HEK293 (cell line): ENCODE measurements around the gene RIMS4.

Experiments used
- BCL11B ChIP-seq: fragments of 450-650 bp; formaldehyde crosslinking; IDR thresholded peaks from 2 replicates; pipeline ENCODE4 v1.5.1; 2016; ENCODE audit warnings: low read depth, missing biosample characterization, missing genetic modification characterization
- BCL6B ChIP-seq: fragments of 450-650 bp; formaldehyde crosslinking; IDR thresholded peaks from 2 replicates; pipeline ENCODE4 v1.5.1; 2017; ENCODE audit warnings: missing biosample characterization, missing genetic modification characterization
- CTCF ChIP-seq: fragments of 450-650 bp; formaldehyde crosslinking; IDR thresholded peaks from 2 replicates; pipeline ENCODE4 v1.5.1; 2016; ENCODE audit warnings: missing biosample characterization, missing genetic modification characterization
- GLI4 ChIP-seq: fragments of 450-650 bp; formaldehyde crosslinking; IDR thresholded peaks from 2 replicates; pipeline ENCODE4 v1.5.1; 2016; ENCODE audit warnings: missing biosample characterization, missing genetic modification characterization
- HOXA7 ChIP-seq: sonication (generic); formaldehyde crosslinking; IDR thresholded peaks from 2 replicates; pipeline ENCODE4 v1.8.1; 2022; ENCODE audit warnings: missing genetic modification reagents, borderline replicate concordance
- PBX3 ChIP-seq: sonication (generic); formaldehyde crosslinking; IDR thresholded peaks from 2 replicates; pipeline ENCODE4 v1.8.1; 2022; ENCODE audit warnings: mild to moderate bottlenecking, moderate library complexity, missing genetic modification reagents
- PRDM4 ChIP-seq: fragments of 450-650 bp; formaldehyde crosslinking; IDR thresholded peaks from 2 replicates; pipeline ENCODE4 v1.5.1; 2017; ENCODE audit warnings: missing biosample characterization, missing genetic modification characterization
- ZBTB11 ChIP-seq: fragments of 450-650 bp; formaldehyde crosslinking; conservative IDR thresholded peaks from 2 replicates; pipeline ENCODE4 v1.5.1; 2016; ENCODE audit warnings: low read depth, missing biosample characterization, missing genetic modification characterization
- ZEB2 ChIP-seq: fragments of 450-650 bp; formaldehyde crosslinking; IDR thresholded peaks from 2 replicates; pipeline ENCODE4 v1.5.1; 2016; ENCODE audit warnings: missing biosample characterization, missing genetic modification characterization
- ZFP37 ChIP-seq: fragments of 450-650 bp; formaldehyde crosslinking; IDR thresholded peaks from 2 replicates; pipeline ENCODE4 v1.5.1; 2016; ENCODE audit warnings: missing biosample characterization, missing genetic modification characterization
- ZIC2 ChIP-seq: fragments of 450-650 bp; formaldehyde crosslinking; IDR thresholded peaks from 2 replicates; pipeline ENCODE4 v1.5.1; 2016; ENCODE audit warnings: missing biosample characterization, missing genetic modification characterization
- ZNF169 ChIP-seq: fragments of 450-650 bp; formaldehyde crosslinking; IDR thresholded peaks from 2 replicates; pipeline ENCODE4 v1.5.1; 2016; ENCODE audit warnings: missing biosample characterization, missing genetic modification characterization
- ZNF292 ChIP-seq: fragments of 450-650 bp; formaldehyde crosslinking; IDR thresholded peaks from 2 replicates; pipeline ENCODE4 v1.5.1; 2016; ENCODE audit warnings: low read depth, missing biosample characterization, missing genetic modification characterization, borderline replicate concordance
- ZNF311 ChIP-seq: fragments of 450-650 bp; formaldehyde crosslinking; IDR thresholded peaks from 2 replicates; pipeline ENCODE4 v1.5.1; 2017; ENCODE audit warnings: missing biosample characterization, missing genetic modification characterization, borderline replicate concordance
- ZNF354C ChIP-seq: fragments of 450-650 bp; formaldehyde crosslinking; IDR thresholded peaks from 2 replicates; pipeline ENCODE4 v1.5.1; 2016; ENCODE audit warnings: missing biosample characterization, missing genetic modification characterization, low read depth, borderline replicate concordance
- ZNF366 ChIP-seq: fragments of 450-650 bp; formaldehyde crosslinking; conservative IDR thresholded peaks from 2 replicates; pipeline ENCODE4 v1.5.1; 2016; ENCODE audit warnings: missing biosample characterization, missing genetic modification characterization
- ZNF391 ChIP-seq: fragments of 450-650 bp; formaldehyde crosslinking; IDR thresholded peaks from 2 replicates; pipeline ENCODE4 v1.5.1; 2016; ENCODE audit warnings: low read depth, missing biosample characterization, missing genetic modification characterization, borderline replicate concordance
- ZNF423 ChIP-seq: fragments of 450-650 bp; formaldehyde crosslinking; IDR thresholded peaks from 2 replicates; pipeline ENCODE4 v1.5.1; 2016; ENCODE audit warnings: missing biosample characterization, missing genetic modification characterization
- ZNF513 ChIP-seq: fragments of 450-650 bp; IDR thresholded peaks from 2 replicates; pipeline ENCODE4 v1.5.1; 2018; ENCODE audit warnings: missing biosample characterization, missing genetic modification characterization
- ZNF580 ChIP-seq: fragments of 450-650 bp; formaldehyde crosslinking; IDR thresholded peaks from 2 replicates; pipeline ENCODE4 v1.5.1; 2016; ENCODE audit warnings: missing biosample characterization, missing genetic modification characterization
- ZNF660 ChIP-seq: fragments of 450-650 bp; IDR thresholded peaks from 2 replicates; pipeline ENCODE4 v1.5.1; 2018; ENCODE audit warnings: missing biosample characterization, mild to moderate bottlenecking, missing genetic modification characterization
- ZNF76 ChIP-seq: fragments of 450-650 bp; formaldehyde crosslinking; IDR thresholded peaks from 2 replicates; pipeline ENCODE4; 2016; ENCODE audit warnings: low read depth, missing biosample characterization, missing genetic modification characterization, borderline replicate concordance
- ZNF776 ChIP-seq: fragments of 450-650 bp; formaldehyde crosslinking; IDR thresholded peaks from 2 replicates; pipeline ENCODE4 v1.5.0; 2017; ENCODE audit warnings: missing biosample characterization, missing genetic modification characterization, borderline replicate concordance
- ZNF792 ChIP-seq: fragments of 450-650 bp; formaldehyde crosslinking; IDR thresholded peaks from 2 replicates; pipeline ENCODE4 v1.5.1; 2016; ENCODE audit warnings: missing biosample characterization, missing genetic modification characterization
- ZSCAN5A ChIP-seq: fragments of 450-650 bp; formaldehyde crosslinking; IDR thresholded peaks from 2 replicates; pipeline ENCODE4 v1.5.1; 2016; ENCODE audit warnings: missing biosample characterization, missing genetic modification characterization

The RIMS4 gene

GRCh38 chr20:44728801-44729443 is 81.4 kb downstream of the RIMS4 start (continued):
- TF ChIP-seq PBX3 (CRISPR knock-in tag) (no peak), ZNF660 (0 out of 2 replicates have a peak, but pooled peaks have one; percentile 48), ZIC2 (tag by site-specific recombination) (peak; percentile 69), PRDM4 (tag by site-specific recombination) (peak; percentile 86), ZNF792 (tag by site-specific recombination) (no peak), CTCF (no peak), ZNF366 (peak; percentile 98), ZNF391 (tag by site-specific recombination) (peak; percentile 57; the same call in 1 of the 2 replicates), ZBTB11 (no peak), ZNF169 (no peak), ZNF354C (tag by site-specific recombination) (no peak), ZNF76 (tag by site-specific recombination) (peak; percentile 36; the same call in 1 of the 2 replicates), ZNF776 (tag by site-specific recombination) (no peak), ZSCAN5A (tag by site-specific recombination) (no peak), ZNF423 (tag by site-specific recombination) (no peak), ZNF292 (tag by site-specific recombination) (no peak), ZNF513 (no peak), GLI4 (tag by site-specific recombination) (no peak), ZEB2 (tag by site-specific recombination) (peak; percentile 99), HOXA7 (CRISPR knock-in tag) (no peak), ZNF311 (tag by site-specific recombination) (no peak), ZFP37 (tag by site-specific recombination) (0 out of 2 replicates have a peak, but pooled peaks have one; percentile 39), BCL11B (tag by site-specific recombination) (no peak), BCL6B (tag by site-specific recombination) (no peak), ZNF580 (no peak)
